Heart left ventricle (tissue), 16 donors: ENCODE results near the gene SH3TC1. TPM values are rescaled to one million over a fixed set of nuclear protein-coding genes. Genes with fewer than 3 reads are reported as not detected.

Experiments
- ATAC-seq, 4 donors: fragments of 200-7000 bp; cut with Tn5 transposase; one replicate each; pipeline ENCODE4 v1.9.1; 2020 to 2022; ENCODE audit warnings: moderate library complexity in 4 of 4, mild to moderate bottlenecking in 3 of 4, moderate number of reproducible peaks in 1 of 4
- DNase-seq, 5 donors: peaks; one replicate each; pipeline ENCODE4 v3.0.0-alpha.2; 2020
- H3K27ac ChIP-seq, 12 donors: fragments of 200-600 bp; sonication (generic) in 4 of 12; one replicate each; pipeline versions ENCODE4 v1.5.0 to v1.8.0; 2016 to 2022; ENCODE audit warnings: mild to moderate bottlenecking in 2 of 12
- H3K27me3 ChIP-seq, 9 donors: fragments of 200-600 bp; sonication (generic) in 2 of 9; one replicate each; pipeline versions ENCODE4 v1.5.1 to v1.8.0; 2016 to 2022; ENCODE audit warnings: mild to moderate bottlenecking in 3 of 9
- H3K36me3 ChIP-seq, 9 donors: fragments of 200-600 bp; sonication (generic) in 2 of 9; one replicate each; pipeline versions ENCODE4 v1.5.0 to v1.8.0; 2018 to 2022; ENCODE audit warnings: mild to moderate bottlenecking in 2 of 9
- H3K4me1 ChIP-seq, 12 donors: fragments of 200-600 bp; sonication (generic) in 4 of 12; one replicate each; pipeline versions ENCODE4 v1.5.0 to v1.8.0; 2016 to 2022; ENCODE audit warnings: mild to moderate bottlenecking in 3 of 12
- H3K4me3 ChIP-seq, 12 donors: fragments of 200-600 bp; sonication (generic) in 4 of 12; one replicate each; pipeline versions ENCODE4 v1.5.0 to v1.8.0; 2017 to 2022; ENCODE audit warnings: mild to moderate bottlenecking in 9 of 12, moderate library complexity in 4 of 12
- H3K9me3 ChIP-seq, 12 donors: fragments of 200-600 bp; sonication (generic) in 4 of 12; one replicate each; pipeline versions ENCODE4 v1.5.0 to v1.8.0; 2016 to 2022; ENCODE audit warnings: mild to moderate bottlenecking in 1 of 12
- CTCF ChIP-seq, 12 donors: fragments of 200-600 bp; sonication (generic) in 4 of 12; IDR thresholded peaks; one replicate each; pipeline versions ENCODE4 v1.5.0 to v1.8.0; 2018 to 2022; ENCODE audit warnings: antibody characterized with exemption in 12 of 12, mild to moderate bottlenecking in 5 of 12
- POLR2A ChIP-seq, 2 donors: fragments of 450-650 bp; IDR thresholded peaks; one replicate each; pipeline ENCODE4 v1.6.1; 2017; ENCODE audit warnings: antibody characterized with exemption in 2 of 2, mild to moderate bottlenecking in 2 of 2, moderate library complexity in 2 of 2
- WGBS, 4 donors: extraction: QIAGEN DNeasy Blood & Tissue Kit in 2 of 4; methylation state at CpG; one replicate each; pipeline versions ENCODE4 v1.1.5 to v1.1.7; 2013 to 2018; 5-methylcytosine and 5-hydroxymethylcytosine counted together
- intact Hi-C, 10 donors: fragments of 100-400 bp; cut with DNase I; formaldehyde crosslinking; loops; one replicate each; pipeline versions ENCODE4 v1.11.1 to v1.14.2; 2022
- polyA plus RNA-seq, 2 donors: library from polyadenylated mRNA; stranded (reverse); fragments of 200-250 nt; gene quantifications; one replicate each; pipeline ENCODE4 v1.2.3, GENCODE V29; 2013
- total RNA-seq, 9 donors: library from RNA; depleted of rRNA in 2 of 9; stranded (reverse); fragments of >200 nt in 2 of 9; fragmentation: NEBNext Ultra II Directional in 3 of 9; extraction: Animal tissue kit (Norgen Biotek cat#: 25700) in 3 of 9; gene quantifications; one replicate each; pipeline versions ENCODE4 v1.1.0 to v1.2.4, GENCODE V29; 2016 to 2023
- donor health status: ischemic (EF 13 %, LVEDD 7.1; RV severe dilation, severe dysfunction).
- donor health status: healthy with polysubstance abuse.
- donor health status: DM: no; HTN: yes; CAD: no.
- donor health status: DM: no; HTN: no; CAD: no.
- donor health status: ischemic (EF 25% LVEDD 6.9; RV normal size, moderate dysfunction).
- donor health status: ischemic (EF 25% LVEDD 5.7; RV mildly dilated, moderate dysfunction).
- donor health status: healthy.
- donor health status: DM: yes; HTN: yes; CAD: no.
- donor health status: ischemic (EF 35%, LVEDD 5.7; RV mildly dilated, moderate dysfunction).
- donor health status: nonischemic (EF 11% LVEDD 7.7; RV severe dilation, severe dysfunction).
- donor health status: DM: yes; HTN: yes; CAD: no.
- donor health status: PGD.
- donor health status: ischemic (EF 29% LVEDD 5.4; RV normal size, mild dysfunction).
- donor health status: nonischemic (EF 23%, LVEDD 6.1; RV moderate dilation, normal function).

The SH3TC1 gene
- total and polyA plus RNA-seq, 11 donors = 5.8 to 45.9 (median 10.9) TPM

DNA sequence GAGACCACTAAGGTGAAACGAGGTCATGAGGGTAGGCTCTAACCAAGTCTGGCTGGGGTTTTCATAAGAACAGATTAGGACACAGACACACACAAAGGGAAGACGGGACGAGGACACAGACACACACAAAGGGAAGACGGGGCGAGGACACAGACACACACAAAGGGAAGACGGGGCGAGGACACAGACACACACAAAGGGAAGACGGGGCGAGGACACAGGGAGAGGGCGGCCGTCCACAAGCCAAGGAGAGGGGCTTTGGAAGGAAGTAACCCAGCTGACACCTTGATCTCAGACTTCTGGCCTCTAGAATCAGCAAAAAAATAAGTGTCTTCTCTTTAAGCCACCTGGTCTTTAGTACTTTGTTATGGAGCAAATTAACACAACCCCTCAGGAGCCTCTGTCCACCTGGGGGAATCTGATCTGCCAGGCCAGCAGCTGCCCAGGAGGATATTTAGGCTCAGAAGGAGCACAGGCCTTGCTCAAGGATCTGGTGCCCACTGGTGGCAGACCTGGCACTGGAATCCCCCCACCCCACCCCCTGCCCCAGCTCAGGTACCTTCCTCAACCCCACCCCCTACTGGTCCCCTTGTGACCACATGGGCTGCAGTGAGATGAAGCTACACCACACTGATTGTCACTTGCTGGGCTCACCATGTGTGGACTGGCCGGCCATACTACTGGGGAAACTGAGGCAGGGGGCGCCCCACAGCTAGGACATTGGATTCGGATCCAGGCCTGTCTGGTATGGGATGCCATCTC lies 43.2 kb upstream of the SH3TC1 start:
- Histone ChIP-seq H3K9me3 (no peaks in the 10 kb centered on the region), H3K36me3 (no peaks in the 10 kb centered on the region), H3K4me3 (no peak overlapping the region), H3K4me1 (peaks cover 5 to 54% (median 22%) of the 10 kb centered on the region in 12 donors), H3K27me3 (peaks cover 0 to 14% (median 2%) of the 10 kb centered on the region in 9 donors), H3K27ac (no peak overlapping the region)
- WGBS, 4 donors = 90 to 94% (median 93%) methylated on average over 13 to 14 of the region's 14 CpGs
- ATAC-seq (no peak), DNase-seq (peak in 1 of 5 donors; percentile 33)
- intact Hi-C loops = loop anchor here in 2 of 10 donors (5.0 kb wide), 2 partner anchors 44 to 104 kb away; no protein-coding TSS in a partner anchor
- TF ChIP-seq CTCF (IDR thresholded peaks at IDR 0.05) (no peak), POLR2A (IDR thresholded peaks at IDR 0.05) (no peak)

DNA sequence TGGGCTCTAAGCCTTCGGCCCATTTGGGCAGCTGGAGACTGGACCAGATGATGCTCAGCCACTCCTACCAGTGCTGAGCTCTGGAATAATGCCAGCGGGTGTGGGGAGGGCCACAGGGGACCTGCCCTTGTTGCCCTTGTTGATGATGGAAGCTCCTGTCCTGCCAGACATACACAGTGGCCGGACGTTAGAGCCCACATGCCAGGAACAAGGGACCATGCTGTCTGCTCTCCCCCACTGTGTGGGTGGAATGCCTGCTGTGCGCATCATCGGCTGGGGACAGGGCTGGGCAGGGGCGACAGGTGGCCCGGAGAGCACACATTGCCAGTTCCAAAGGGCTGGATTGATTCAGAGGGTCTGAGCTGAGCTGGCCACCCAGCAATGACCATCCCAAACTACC lies 42.5 kb upstream of the SH3TC1 start:
- no peak for ATAC-seq
- DNase-seq = peak in 1 of 5 donors; percentile 54
- intact Hi-C loops = loop anchor here in 2 of 10 donors (5.0 kb wide), 2 partner anchors 44 to 104 kb away; no protein-coding TSS in a partner anchor
- Histone ChIP-seq H3K27me3 (peaks cover 0 to 14% (median 2%) of the 10 kb centered on the region in 9 donors), H3K27ac (peak overlapping the region in 2 of 12 donors; percentile 3 to 9), H3K4me1 (peaks cover 5 to 48% (median 22%) of the 10 kb centered on the region in 12 donors), H3K9me3 (no peaks in the 10 kb centered on the region), H3K4me3 (no peak overlapping the region), H3K36me3 (no peaks in the 10 kb centered on the region)
- WGBS, 4 donors = 54 to 74% (median 60%) methylated on average over 6 to 8 of the region's 8 CpGs
- TF ChIP-seq CTCF (IDR thresholded peaks at IDR 0.05) = no peak
- TF ChIP-seq POLR2A (IDR thresholded peaks at IDR 0.05) = no peak

- TF ChIP-seq CTCF (IDR thresholded peaks at IDR 0.05) (no peak), POLR2A (IDR thresholded peaks at IDR 0.05) (peak in 1 of 2 donors; percentile 14)
- Histone ChIP-seq H3K4me1 (peaks cover 5 to 43% (median 22%) of the 10 kb centered on the region in 12 donors), H3K9me3 (no peaks in the 10 kb centered on the region), H3K4me3 (peak overlapping the region; percentile 56 to 99 (median 74)), H3K27ac (peak overlapping the region in 2 of 12 donors; percentile 3 to 79), H3K27me3 (peaks cover 0 to 14% (median 2%) of the 10 kb centered on the region in 9 donors), H3K36me3 (no peaks in the 10 kb centered on the region)
- intact Hi-C loops = loop anchor here in 2 of 10 donors (5.0 kb wide), 2 partner anchors 45 to 105 kb away; no protein-coding TSS in a partner anchor
- DNase-seq (peak; percentile 69 to 76 (median 72)), ATAC-seq (peak in 2 of 4 donors; percentile 1 to 2)
- 9 to 25% (median 21%) methylated on average over 8 to 15 of the region's 15 CpGs for WGBS, 4 donors
Measured at GRCh38 chr4:8157496-8157895, 41.6 kb upstream of the SH3TC1 start.
